Muscle layer of colon (tissue), 2 donors: ENCODE results near the gene HIBADH.

Source experiments
- H3K27ac ChIP-seq: one replicate; pipeline ENCODE4 v1.7.0; 2013; ENCODE audit warnings: low read depth, mild to moderate bottlenecking, low read length, moderate library complexity
- H3K27me3 ChIP-seq, 2 donors: one replicate each; pipeline ENCODE4 v1.7.0; 2013; ENCODE audit warnings: low read length in 2 of 2, mild to moderate bottlenecking in 2 of 2; ENCODE audit not compliant: insufficient read depth in 2 of 2, control insufficient read depth in 1 of 2
- H3K36me3 ChIP-seq: one replicate; pipeline ENCODE4 v1.7.0; 2013; ENCODE audit warnings: mild to moderate bottlenecking, low read length; ENCODE audit not compliant: insufficient read depth
- H3K4me1 ChIP-seq: one replicate; pipeline ENCODE4 v1.7.0; 2013; ENCODE audit warnings: mild to moderate bottlenecking, low read length; ENCODE audit not compliant: insufficient read depth
- H3K4me3 ChIP-seq, 2 donors: one replicate each; pipeline ENCODE4 v1.7.0; 2013; ENCODE audit warnings: low read length in 2 of 2, low read depth in 1 of 2, mild to moderate bottlenecking in 1 of 2, moderate library complexity in 1 of 2
- H3K9ac ChIP-seq: one replicate; pipeline ENCODE4 v1.7.0; 2013; ENCODE audit warnings: low read length
- H3K9me3 ChIP-seq: one replicate; pipeline ENCODE4 v1.7.0; 2013; ENCODE audit warnings: mild to moderate bottlenecking, low read length
- donor health status: abdominal sarcoma.
- donor health status: Adenocarcinoma of cecum.

The HIBADH gene

DNA sequence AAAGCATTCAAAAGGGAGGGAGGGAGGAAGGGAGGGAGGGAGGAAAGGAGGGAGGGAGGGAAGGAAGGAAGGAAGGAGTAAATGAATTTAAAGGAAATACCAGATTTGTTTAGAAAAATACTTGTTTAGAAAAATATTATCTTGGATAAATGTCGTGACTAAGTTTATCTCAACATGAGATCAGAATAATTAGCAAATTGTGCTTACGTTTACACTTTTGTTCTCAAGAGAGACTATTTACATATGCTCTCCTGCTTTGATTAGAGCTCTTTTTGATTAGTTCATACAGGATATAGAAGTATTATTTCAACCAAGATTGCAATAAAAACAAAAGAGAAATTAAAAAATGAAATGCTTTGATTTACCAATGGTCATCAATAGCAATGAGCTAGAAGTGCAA lies 186.2 kb downstream of the HIBADH start:
- Histone ChIP-seq H3K27me3 (no peaks in the 10 kb centered on the region), H3K4me1 (peaks cover 4% of the 10 kb centered on the region), H3K27ac (no peak overlapping the region), H3K36me3 (no peaks in the 10 kb centered on the region), H3K9me3 (no peaks in the 10 kb centered on the region), H3K9ac (no peak overlapping the region), H3K4me3 (no peak overlapping the region)
